Transverse colon (tissue), 4 donors: ENCODE measurements around the gene EPB41L1. TPM values are rescaled to one million over a fixed set of nuclear protein-coding genes. Genes with fewer than 3 reads are reported as not detected.

Experiments used
- DNase-seq: peaks from one replicate; pipeline ENCODE4 v3.0.0-alpha.2; 2019
- H3K27ac ChIP-seq, 4 donors: fragments of 200-600 bp; sonication (generic); 2 replicates each; pipeline ENCODE4 v1.5.1; 2016 to 2018; ENCODE audit warnings: inconsistent platforms in 4 of 4
- H3K27me3 ChIP-seq: fragments of 200-600 bp; sonication (generic); 2 replicates; pipeline ENCODE4 v1.5.1; 2017; ENCODE audit warnings: inconsistent platforms
- H3K36me3 ChIP-seq, 4 donors: fragments of 200-600 bp; sonication (generic); 2 replicates each; pipeline ENCODE4 v1.5.1; 2017 to 2019; ENCODE audit warnings: inconsistent platforms in 4 of 4
- H3K4me1 ChIP-seq, 4 donors: fragments of 200-600 bp; sonication (generic); 2 replicates each; pipeline ENCODE4 v1.5.1; 2017 to 2020; ENCODE audit warnings: inconsistent platforms in 4 of 4
- H3K4me3 ChIP-seq, 4 donors: fragments of 200-600 bp; sonication (generic); 1 replicate in 1 of 4; 2 replicates in 3 of 4; pipeline versions ENCODE4 v1.5.1 to v1.6.1; 2017 to 2019; ENCODE audit warnings: inconsistent platforms in 4 of 4
- H3K9me3 ChIP-seq, 2 donors: fragments of 200-600 bp; sonication (generic); 2 replicates each; pipeline ENCODE4 v1.5.1; 2017 to 2019; ENCODE audit warnings: inconsistent platforms in 2 of 2
- CTCF ChIP-seq, 5 experiments: fragments of 200-600 bp in 3 of 5; fragments of 450-650 bp in 2 of 5; sonication (generic) in 3 of 5; IDR thresholded peaks; 1 replicate in 2 of 5; 2 replicates in 3 of 5; pipeline ENCODE4 v1.5.1; 2016 to 2017; ENCODE audit warnings: antibody characterized with exemption in 5 of 5, inconsistent platforms in 3 of 5, mild to moderate bottlenecking in 2 of 5, moderate library complexity in 1 of 5
- EP300 ChIP-seq: sonication (generic); formaldehyde crosslinking; IDR thresholded peaks from one replicate; pipeline ENCODE4 v1.6.1; 2017; ENCODE audit warnings: antibody characterized with exemption, low read depth
- POLR2A ChIP-seq: fragments of 450-650 bp; IDR thresholded peaks from one replicate; pipeline ENCODE4 v1.6.1; 2016; ENCODE audit warnings: antibody characterized with exemption, mild to moderate bottlenecking, moderate library complexity
- POLR2AphosphoS5 ChIP-seq, 3 donors: sonication (generic); formaldehyde crosslinking; IDR thresholded peaks; one replicate each; pipeline ENCODE4 v1.6.1; 2016; ENCODE audit warnings: antibody characterized with exemption in 3 of 3
- WGBS, 2 donors: methylation state at CpG; one replicate each; pipeline ENCODE4 v1.1.5; 2018; ENCODE audit warnings: low coverage in 1 of 2; 5-methylcytosine and 5-hydroxymethylcytosine counted together
- in situ Hi-C, 4 donors: fragments of 200-750 bp; cut with MboI; loops; one replicate each; pipeline versions ENCODE4 v1.15.0 to v1.15.1; 2017; ENCODE audit warnings: low sequenced_read_pairs in 3 of 4, low pct_ligation_motif_present in 1 of 4, low pct_unique_long_range_greater_than_20kb in 1 of 4
- intact Hi-C: fragments of 100-400 bp; cut with DNase I; formaldehyde crosslinking; loops from one replicate; pipeline ENCODE4 v1.15.1; 2023; ENCODE audit warnings: low total_unique reads
- total RNA-seq, 4 donors: library from RNA; depleted of rRNA; stranded (reverse); fragments of >200 nt; gene quantifications; one replicate each; pipeline ENCODE4 v1.1.0, GENCODE V29; 2016

The EPB41L1 gene
- 100 to 1,000 TPM in 1 of 4 donors, 10 to 100 TPM in 3; 36.4 to 167 (median 79.4) TPM for total RNA-seq

GRCh38 chr20:36154700-36155628 is at the start of gene EPB41L1:
Gene EPB41L1 (plus strand): TSS chr20:36154740. CDS start chr20:36173778, 19,038 bp downstream.
- DNase-seq, result no peak
- Histone ChIP-seq H3K4me1 (peaks cover 5 to 13% (median 9%) of the 10 kb centered on the region in 4 donors), H3K36me3 (no peaks in the 10 kb centered on the region), H3K4me3 (peak within 1 kb of the TSS; percentile 49 to 76 (median 56)), H3K27me3 (no peaks in the 10 kb centered on the region), H3K9me3 (no peaks in the 10 kb centered on the region), H3K27ac (peak within 1 kb of the TSS; percentile 53 to 85 (median 72))
- in situ Hi-C loops, result no loop called here
- TF ChIP-seq CTCF (IDR thresholded peaks at IDR 0.05), result no peak
- no peak for TF ChIP-seq EP300
- no peak for TF ChIP-seq POLR2AphosphoS5 (IDR thresholded peaks at IDR 0.05)
- intact Hi-C loops, result loop anchor here (5.0 kb wide), 1 partner anchor 42 kb away; no protein-coding TSS in a partner anchor
- 24 to 83% methylated on average over 1 to 31 of the region's 51 CpGs for WGBS, 2 donors

GRCh38 chr20:36104856-36105255 is 49.7 kb upstream of the EPB41L1 start:
- Histone ChIP-seq H3K36me3 (no peaks in the 10 kb centered on the region), H3K27me3 (no peaks in the 10 kb centered on the region), H3K27ac (peak overlapping the region; percentile 78 to 83 (median 82)), H3K9me3 (no peaks in the 10 kb centered on the region), H3K4me3 (no peak overlapping the region), H3K4me1 (peaks cover 15 to 59% (median 29%) of the 10 kb centered on the region in 4 donors)
- TF ChIP-seq POLR2AphosphoS5 (IDR thresholded peaks at IDR 0.05) (no peak), POLR2A (no peak), EP300 (no peak), CTCF (IDR thresholded peaks at IDR 0.05) (no peak)
- intact Hi-C loops, result no loop called here
- no peak for DNase-seq
- WGBS, 2 donors, result 70 to 90% methylated on average over 2 to 10 of the region's 10 CpGs
- in situ Hi-C loops, result no loop called here

GRCh38 chr20:36105711-36106226 is 48.8 kb upstream of the EPB41L1 start:
- peak; percentile 65 for DNase-seq
- Histone ChIP-seq H3K4me1 (peaks cover 17 to 61% (median 30%) of the 10 kb centered on the region in 4 donors), H3K36me3 (no peaks in the 10 kb centered on the region), H3K4me3 (no peak overlapping the region), H3K9me3 (no peaks in the 10 kb centered on the region), H3K27me3 (no peaks in the 10 kb centered on the region), H3K27ac (peak overlapping the region; percentile 71 to 83 (median 80))
- in situ Hi-C loops (no loop called here), intact Hi-C loops (no loop called here)
- 25% methylated on average over 1 of the region's 1 CpG; no CpG with 5 or more reads in 1 of the 2 donors for WGBS, 2 donors
- TF ChIP-seq POLR2AphosphoS5 (IDR thresholded peaks at IDR 0.05) (no peak), POLR2A (no peak), CTCF (IDR thresholded peaks at IDR 0.05) (no peak), EP300 (no peak)

GRCh38 chr20:36106606-36107005 is 47.9 kb upstream of the EPB41L1 start:
- Histone ChIP-seq H3K4me3 (no peak overlapping the region), H3K27me3 (no peaks in the 10 kb centered on the region), H3K36me3 (no peaks in the 10 kb centered on the region), H3K27ac (peak overlapping the region; percentile 71 to 83 (median 80)), H3K4me1 (peaks cover 16 to 58% (median 33%) of the 10 kb centered on the region in 4 donors), H3K9me3 (no peaks in the 10 kb centered on the region)
- 80 to 88% methylated on average over 1 to 5 of the region's 5 CpGs for WGBS, 2 donors
- intact Hi-C loops, result no loop called here
- no peak for DNase-seq
- TF ChIP-seq CTCF (IDR thresholded peaks at IDR 0.05), result no peak
- TF ChIP-seq POLR2A, result no peak
- TF ChIP-seq EP300, result no peak
- no peak for TF ChIP-seq POLR2AphosphoS5 (IDR thresholded peaks at IDR 0.05)
- in situ Hi-C loops, result no loop called here
